Hepatocyte (in vitro differentiated cells): Measurements from ENCODE around the gene SLC1A2. TPM values are rescaled to one million over a fixed set of nuclear protein-coding genes. Genes with fewer than 3 reads are reported as not detected.
A peak's percentile ranks its signal among the peaks of the same experiment; 100 is the strongest.

ENCODE experiments used
- DNase-seq: peaks from one replicate; pipeline ENCODE4 v3.0.0-alpha.2; 2016; ENCODE audit warnings: low spot score
- H2AFZ ChIP-seq: fragments of 200-600 bp; sonication (generic); 2 replicates; pipeline ENCODE4 v1.6.0; 2016; ENCODE audit warnings: antibody characterized with exemption, mild to moderate bottlenecking
- H3K27ac ChIP-seq: fragments of 200-600 bp; sonication (generic); 2 replicates; pipeline ENCODE4 v1.5.1; 2016; ENCODE audit warnings: mild to moderate bottlenecking
- H3K27me3 ChIP-seq: fragments of 200-600 bp; sonication (generic); 2 replicates; pipeline ENCODE4 v1.6.1; 2016
- H3K36me3 ChIP-seq: fragments of 200-600 bp; sonication (generic); replicated peaks from 2 replicates; pipeline ENCODE4 v1.5.1; 2016; ENCODE audit warnings: low read depth; ENCODE audit not compliant: insufficient read depth
- H3K4me1 ChIP-seq: fragments of 200-600 bp; sonication (generic); 2 replicates; pipeline ENCODE4 v1.5.1; 2016; ENCODE audit warnings: mild to moderate bottlenecking, moderate library complexity; ENCODE audit not compliant: insufficient read depth
- H3K4me2 ChIP-seq: fragments of 200-600 bp; sonication (generic); 2 replicates; pipeline ENCODE4 v1.6.0; 2016
- H3K4me3 ChIP-seq: fragments of 200-600 bp; sonication (generic); 2 replicates; pipeline ENCODE4 v1.5.1; 2016; ENCODE audit warnings: mild to moderate bottlenecking
- H3K79me2 ChIP-seq: fragments of 200-600 bp; sonication (generic); 2 replicates; pipeline ENCODE4 v1.6.0; 2017; ENCODE audit warnings: mild to moderate bottlenecking
- H3K9me2 ChIP-seq: fragments of 200-600 bp; sonication (generic); replicated peaks from 2 replicates; pipeline ENCODE4 v1.6.0; 2017; ENCODE audit warnings: mild to moderate bottlenecking; ENCODE audit not compliant: insufficient read depth
- H3K9me3 ChIP-seq: fragments of 200-600 bp; sonication (generic); 2 replicates; pipeline ENCODE4 v1.5.1; 2016; ENCODE audit warnings: low read depth, mild to moderate bottlenecking
- H4K20me1 ChIP-seq: fragments of 200-600 bp; sonication (generic); 2 replicates; pipeline ENCODE4 v1.6.0; 2016; ENCODE audit warnings: mild to moderate bottlenecking; ENCODE audit not compliant: insufficient read depth, poor library complexity, severe bottlenecking
- CTCF ChIP-seq: fragments of 200-600 bp; sonication (generic); IDR thresholded peaks from 2 replicates; pipeline ENCODE4 v1.5.1; 2016; ENCODE audit warnings: antibody characterized with exemption, mild to moderate bottlenecking; ENCODE audit not compliant: poor library complexity
- EZH2 ChIP-seq: fragments of 200-600 bp; sonication (generic); IDR thresholded peaks from 2 replicates; pipeline ENCODE4 v1.6.1; 2016; ENCODE audit warnings: antibody characterized with exemption, mild to moderate bottlenecking, borderline replicate concordance
- EZH2phosphoT487 ChIP-seq: fragments of 200-600 bp; sonication (generic); IDR thresholded peaks from one replicate; pipeline ENCODE4 v1.6.1; 2018; ENCODE audit warnings: antibody characterized with exemption, mild to moderate bottlenecking, low read depth, moderate library complexity; ENCODE audit not compliant: unreplicated experiment, severe bottlenecking
- WGBS: methylation state at CpG from one replicate; pipeline ENCODE4 v1.1.6; 2016; ENCODE audit warnings: low lambda C conversion rate; ENCODE audit errors: missing lambda C conversion rate; 5-methylcytosine and 5-hydroxymethylcytosine counted together
- polyA plus RNA-seq: library from polyadenylated mRNA; unstranded; fragments of >200 nt; fragmentation: Nextera tagmentation; extraction: Ambion mirVana; gene quantifications from 2 replicates; pipeline ENCODE4 v1.2.1, GENCODE V29; 2016
- total RNA-seq: library from RNA; depleted of rRNA; stranded (reverse); fragments of >200 nt; gene quantifications from 2 replicates; pipeline ENCODE4 v1.2.3, GENCODE V29; 2014

Gene SLC1A2
- total and polyA plus RNA-seq, 2 experiments from 2014 or later: 0.59 to 2.9 TPM

GRCh38 chr11:35313066-35313759 is 106.1 kb downstream of the SLC1A2 start:
- Histone ChIP-seq H3K4me2 (no peak overlapping the region), H2AFZ (no peak overlapping the region), H3K27me3 (no peaks in the 10 kb centered on the region), H4K20me1 (no peaks in the 10 kb centered on the region), H3K9me3 (no peaks in the 10 kb centered on the region), H3K27ac (no peak overlapping the region), H3K4me1 (no peaks in the 10 kb centered on the region), H3K79me2 (no peaks in the 10 kb centered on the region), H3K9me2 (no peaks in the 10 kb centered on the region), H3K4me3 (no peak overlapping the region), H3K36me3 (no peaks in the 10 kb centered on the region)
- no peak for TF ChIP-seq EZH2
- TF ChIP-seq CTCF: no peak
- no peak for TF ChIP-seq EZH2phosphoT487
- 83% methylated on average over 7 of the region's 7 CpGs for WGBS
- no peak for DNase-seq

GRCh38 chr11:35311331-35311730 is 108.0 kb downstream of the SLC1A2 start:
- Histone ChIP-seq H2AFZ (no peak overlapping the region), H3K27me3 (no peaks in the 10 kb centered on the region), H3K9me2 (no peaks in the 10 kb centered on the region), H3K36me3 (no peaks in the 10 kb centered on the region), H3K79me2 (no peaks in the 10 kb centered on the region), H3K27ac (no peak overlapping the region), H3K9me3 (no peaks in the 10 kb centered on the region), H3K4me1 (no peaks in the 10 kb centered on the region), H3K4me3 (no peak overlapping the region), H4K20me1 (no peaks in the 10 kb centered on the region), H3K4me2 (no peak overlapping the region)
- TF ChIP-seq CTCF: no peak
- TF ChIP-seq EZH2: no peak
- no peak for TF ChIP-seq EZH2phosphoT487
- 88% methylated on average over 3 of the region's 3 CpGs for WGBS
- DNase-seq: no peak

- WGBS: 87% methylated on average over 9 of the region's 9 CpGs
Measured at GRCh38 chr11:35308157-35308556, 111.2 kb downstream of the SLC1A2 start.

GRCh38 chr11:35307221-35307621 is 112.1 kb downstream of the SLC1A2 start:
- Histone ChIP-seq H3K9me3 (no peaks in the 10 kb centered on the region), H2AFZ (no peak overlapping the region), H3K4me2 (no peak overlapping the region), H3K4me1 (peaks cover 3% of the 10 kb centered on the region), H3K27ac (no peak overlapping the region), H3K27me3 (no peaks in the 10 kb centered on the region), H4K20me1 (no peaks in the 10 kb centered on the region), H3K79me2 (no peaks in the 10 kb centered on the region), H3K9me2 (no peaks in the 10 kb centered on the region), H3K4me3 (no peak overlapping the region), H3K36me3 (no peaks in the 10 kb centered on the region)
- TF ChIP-seq CTCF: no peak
- TF ChIP-seq EZH2: no peak
- no peak for TF ChIP-seq EZH2phosphoT487
- WGBS: 99% methylated on average over 4 of the region's 4 CpGs
- DNase-seq: no peak

More at GRCh38 chr11:35308157-35308556, 111.2 kb downstream of the SLC1A2 start:
- no peak for TF ChIP-seq EZH2
- no peak overlapping the region for H3K4me3 ChIP-seq
- H3K9me2 ChIP-seq: no peaks in the 10 kb centered on the region
- no peaks in the 10 kb centered on the region for H3K27me3 ChIP-seq
- peaks cover 3% of the 10 kb centered on the region for H3K4me1 ChIP-seq
- H3K36me3 ChIP-seq: no peaks in the 10 kb centered on the region
- no peaks in the 10 kb centered on the region for H4K20me1 ChIP-seq
- no peaks in the 10 kb centered on the region for H3K9me3 ChIP-seq
- no peak overlapping the region for H3K27ac ChIP-seq
- no peaks in the 10 kb centered on the region for H3K79me2 ChIP-seq
- DNase-seq: peak; percentile 52
- H3K4me2 ChIP-seq: no peak overlapping the region
- no peak overlapping the region for H2AFZ ChIP-seq
